ENCODE results near the gene SMC6. TPM values are rescaled to one million over a fixed set of nuclear protein-coding genes. Genes with fewer than 3 reads are reported as not detected.

The SMC6 gene
- total RNA-seq, 4 donors from 2014 or later, result 15.7 to 49.1 (median 36.2) TPM

GRCh38 chr2:17636257-17636656 is 117.4 kb downstream of the SMC6 start:
- TF ChIP-seq CTCF (IDR thresholded peaks at IDR 0.05) (no peak), POLR2AphosphoS5 (IDR thresholded peaks at IDR 0.05) (no peak), EP300 (IDR thresholded peaks at IDR 0.05; ENCODE audit: low read depth) (no peak), POLR2A (IDR thresholded peaks at IDR 0.05) (no peak)
- Histone ChIP-seq H3K36me3 (no peaks in the 10 kb centered on the region), H3K9me3 (no peaks in the 10 kb centered on the region), H3K4me1 (no peaks in the 10 kb centered on the region), H3K27me3 (no peaks in the 10 kb centered on the region), H3K4me3 (no peak overlapping the region), H3K27ac (no peak overlapping the region)
- 78% methylated on average over 3 of the region's 3 CpGs; no CpG with 5 or more reads in 1 of the 2 donors for WGBS, 2 donors (ENCODE audit: low coverage in 1 of 2)
- intact Hi-C loops (cut with DNase I; ENCODE audit: low total_unique reads), result no loop called here
- in situ Hi-C loops (cut with MboI; ENCODE audit: low pct_ligation_motif_present in 1 of 4, low pct_unique_long_range_greater_than_20kb in 1 of 4, low sequenced_read_pairs in 3 of 4), result no loop called here
- DNase-seq, result no peak

DNA sequence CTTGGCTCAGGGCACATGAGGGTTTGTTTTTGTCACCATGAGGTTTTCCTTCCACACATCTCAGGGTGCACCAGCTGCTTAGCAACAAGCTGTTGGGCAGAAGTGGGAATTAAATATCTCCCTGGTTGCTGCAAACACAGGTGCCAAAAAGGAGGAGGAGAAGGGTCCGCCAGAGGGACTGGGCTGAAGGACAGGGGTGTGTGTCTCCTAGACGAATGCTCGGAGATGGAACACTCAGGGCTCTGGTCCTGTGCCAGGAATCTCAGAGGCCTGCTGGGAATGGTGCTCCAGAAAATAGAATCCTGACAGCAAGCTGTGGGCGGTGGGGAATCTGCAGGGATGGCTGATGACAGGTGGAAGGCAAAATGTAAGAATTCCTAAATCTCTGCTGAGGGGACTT is 118.6 kb downstream of the SMC6 start:
- Histone ChIP-seq H3K9me3 (no peaks in the 10 kb centered on the region), H3K4me1 (no peaks in the 10 kb centered on the region), H3K4me3 (no peak overlapping the region), H3K36me3 (no peaks in the 10 kb centered on the region), H3K27me3 (no peaks in the 10 kb centered on the region), H3K27ac (no peak overlapping the region)
- intact Hi-C loops (cut with DNase I; ENCODE audit: low total_unique reads), result no loop called here
- no peak for TF ChIP-seq EP300 (IDR thresholded peaks at IDR 0.05; ENCODE audit: low read depth)
- TF ChIP-seq CTCF (IDR thresholded peaks at IDR 0.05), result no peak
- TF ChIP-seq POLR2AphosphoS5 (IDR thresholded peaks at IDR 0.05), result no peak
- no peak for TF ChIP-seq POLR2A (IDR thresholded peaks at IDR 0.05)
- in situ Hi-C loops (cut with MboI; ENCODE audit: low pct_ligation_motif_present in 1 of 4, low pct_unique_long_range_greater_than_20kb in 1 of 4, low sequenced_read_pairs in 3 of 4), result no loop called here
- DNase-seq, result no peak
- WGBS, 2 donors (ENCODE audit: low coverage in 1 of 2), result 72% methylated on average over 4 of the region's 4 CpGs; no CpG with 5 or more reads in 1 of the 2 donors

DNA sequence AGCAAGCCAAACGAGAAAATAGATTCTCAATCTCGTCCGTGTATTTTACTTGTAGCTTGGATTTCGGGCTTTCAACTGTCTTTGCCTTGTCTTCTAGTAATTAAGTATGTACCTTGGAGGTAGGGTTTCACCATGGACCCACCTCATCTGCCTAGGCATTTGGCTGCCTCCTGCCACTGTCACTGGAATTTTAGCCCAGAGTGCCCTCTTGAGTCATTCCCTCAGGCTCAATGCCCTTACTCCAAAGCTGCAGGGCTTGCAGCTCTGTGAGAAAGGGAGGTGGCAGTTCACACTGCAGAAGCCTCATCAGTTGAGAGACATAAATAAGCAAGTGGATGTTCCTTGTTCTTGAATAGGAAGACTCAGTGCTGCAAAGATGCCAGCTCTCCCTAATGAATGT is 123.5 kb downstream of the SMC6 start:
- 97 to 98% methylated on average over 4 of the region's 4 CpGs for WGBS, 2 donors (ENCODE audit: low coverage in 1 of 2)

More for the DNA sequence above, 123.5 kb downstream of the SMC6 start:
- Histone ChIP-seq H3K4me1 (no peaks in the 10 kb centered on the region), H3K27me3 (no peaks in the 10 kb centered on the region), H3K36me3 (no peaks in the 10 kb centered on the region), H3K27ac (no peak overlapping the region), H3K9me3 (no peaks in the 10 kb centered on the region), H3K4me3 (no peak overlapping the region)
- no peak for DNase-seq
- TF ChIP-seq EP300 (IDR thresholded peaks at IDR 0.05; ENCODE audit: low read depth), result no peak
- no peak for TF ChIP-seq POLR2A (IDR thresholded peaks at IDR 0.05)
- no peak for TF ChIP-seq CTCF (IDR thresholded peaks at IDR 0.05)
- no peak for TF ChIP-seq POLR2AphosphoS5 (IDR thresholded peaks at IDR 0.05)
- intact Hi-C loops (cut with DNase I; ENCODE audit: low total_unique reads) (no loop called here), in situ Hi-C loops (cut with MboI; ENCODE audit: low pct_ligation_motif_present in 1 of 4, low pct_unique_long_range_greater_than_20kb in 1 of 4, low sequenced_read_pairs in 3 of 4) (no loop called here)

Measured in transverse colon (tissue), 4 donors.